ENCODE measurements around the gene FAM83B. TPM values are rescaled to one million over a fixed set of nuclear protein-coding genes. Genes with fewer than 3 reads are reported as not detected.

The FAM83B gene
- total RNA-seq, 2 experiments from 2014 or later: not detected

GRCh38 chr6:54835176-54835575, 11.4 kb upstream of the FAM83B start:
- DNase-seq: no peak
- Mint-ChIP-seq H3K27ac (no peak overlapping the region), H3K4me3 (no peak overlapping the region), H3K27me3 (no peaks in the 10 kb centered on the region), H3K4me1 (no peaks in the 10 kb centered on the region), H3K36me3 (no peaks in the 10 kb centered on the region), H3K9me3 (peaks cover 9% of the 10 kb centered on the region)

GRCh38 chr6:54846857-54847674, 495 bp downstream of the FAM83B start:
- H3K4me3 Mint-ChIP-seq: no peak overlapping the region
- H3K36me3 Mint-ChIP-seq: no peaks in the 10 kb centered on the region
- peaks cover 37% of the 10 kb centered on the region for H3K27me3 Mint-ChIP-seq
- H3K4me1 Mint-ChIP-seq: no peaks in the 10 kb centered on the region
- no peak overlapping the region for H3K27ac Mint-ChIP-seq
- H3K9me3 Mint-ChIP-seq: peaks cover 3% of the 10 kb centered on the region
- no peak for DNase-seq

GRCh38 chr6:54847799-54848597, 1.4 kb downstream of the FAM83B start:
- Mint-ChIP-seq H3K4me3 (no peak overlapping the region), H3K27ac (no peak overlapping the region), H3K9me3 (peaks cover 3% of the 10 kb centered on the region), H3K36me3 (no peaks in the 10 kb centered on the region), H3K4me1 (no peaks in the 10 kb centered on the region), H3K27me3 (peaks cover 37% of the 10 kb centered on the region)
- DNase-seq: no peak

- Mint-ChIP-seq H3K4me3 (no peak overlapping the region), H3K9me3 (peaks cover 3% of the 10 kb centered on the region), H3K27ac (no peak overlapping the region), H3K27me3 (peaks cover 35% of the 10 kb centered on the region), H3K4me1 (no peaks in the 10 kb centered on the region), H3K36me3 (no peaks in the 10 kb centered on the region)
- DNase-seq: no peak
Measured at GRCh38 chr6:54850114-54850513, 3.5 kb downstream of the FAM83B start.

DNA sequence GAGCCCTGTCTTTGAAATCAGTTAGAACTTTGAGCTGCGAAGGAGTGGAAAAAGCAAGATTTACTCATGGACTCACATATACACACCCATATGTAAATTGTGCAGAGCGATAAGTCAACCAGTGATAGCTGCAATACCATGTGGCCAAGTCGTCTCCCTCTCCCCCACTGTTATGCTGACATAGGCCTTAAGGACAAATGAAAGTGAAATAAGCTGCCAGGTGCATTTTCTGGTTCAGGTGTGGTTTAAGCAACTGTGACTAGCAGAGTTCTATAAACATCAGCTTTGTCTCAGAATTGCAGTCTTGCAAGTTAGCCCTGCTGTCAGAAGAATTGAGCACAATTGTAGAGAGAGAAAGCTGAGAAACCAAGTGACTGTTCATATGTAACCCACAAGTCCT, 9.6 kb downstream of the FAM83B start:
- Mint-ChIP-seq H3K4me1 (no peaks in the 10 kb centered on the region), H3K27ac (no peak overlapping the region), H3K36me3 (no peaks in the 10 kb centered on the region), H3K9me3 (peaks cover 1% of the 10 kb centered on the region), H3K4me3 (no peak overlapping the region), H3K27me3 (peaks cover 2% of the 10 kb centered on the region)
- no peak for DNase-seq

DNA sequence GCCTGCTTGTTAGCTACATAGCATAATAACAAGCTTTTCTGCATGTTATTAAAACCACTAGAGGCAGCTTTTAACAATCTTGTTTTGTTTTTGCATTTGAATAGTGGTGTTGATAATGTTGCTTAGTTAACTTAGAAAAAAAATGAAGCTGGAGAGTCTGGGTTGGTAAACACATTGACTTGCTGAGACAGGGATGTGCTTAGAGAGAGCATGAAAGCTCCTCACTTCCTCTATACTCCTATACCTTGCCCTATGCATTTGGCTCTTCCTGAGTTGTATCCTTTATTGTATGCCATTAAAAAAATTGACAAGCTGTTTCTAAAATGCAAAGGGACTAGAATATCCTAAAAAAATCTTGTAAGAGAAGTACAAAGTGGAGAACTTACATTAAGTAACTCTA, 13.6 kb downstream of the FAM83B start:
- H3K4me3 Mint-ChIP-seq: no peak overlapping the region
- H3K27ac Mint-ChIP-seq: no peak overlapping the region
- no peaks in the 10 kb centered on the region for H3K4me1 Mint-ChIP-seq
- no peaks in the 10 kb centered on the region for H3K27me3 Mint-ChIP-seq
- H3K9me3 Mint-ChIP-seq: peaks cover 1% of the 10 kb centered on the region
- no peak for DNase-seq
- H3K36me3 Mint-ChIP-seq: no peaks in the 10 kb centered on the region

DNA sequence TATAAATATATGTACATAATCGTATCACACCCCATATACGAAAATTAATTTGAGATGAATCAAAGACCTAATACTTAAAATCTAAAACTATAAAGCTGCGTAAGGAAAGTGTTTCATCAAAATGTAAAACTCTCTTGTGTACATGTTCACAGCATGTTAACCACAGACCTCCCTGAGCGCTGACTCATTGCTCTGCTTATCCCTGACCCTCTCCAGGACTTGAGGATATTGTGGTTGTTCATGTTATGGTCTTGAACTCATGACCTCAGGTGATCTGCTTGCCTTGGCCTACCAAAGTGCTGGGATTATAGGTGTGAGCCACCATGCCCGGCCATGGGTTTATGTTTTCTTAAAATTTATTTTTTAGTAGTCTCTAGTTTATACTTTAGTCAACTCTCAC, 14.2 kb downstream of the FAM83B start:
- Mint-ChIP-seq H3K9me3 (peaks cover 1% of the 10 kb centered on the region), H3K36me3 (no peaks in the 10 kb centered on the region), H3K27ac (no peak overlapping the region), H3K4me3 (no peak overlapping the region), H3K4me1 (no peaks in the 10 kb centered on the region), H3K27me3 (no peaks in the 10 kb centered on the region)
- DNase-seq: no peak

- H3K27ac Mint-ChIP-seq: no peak overlapping the region
- H3K9me3 Mint-ChIP-seq: peaks cover 1% of the 10 kb centered on the region
- no peaks in the 10 kb centered on the region for H3K27me3 Mint-ChIP-seq
- DNase-seq: no peak
- no peaks in the 10 kb centered on the region for H3K4me1 Mint-ChIP-seq
- no peak overlapping the region for H3K4me3 Mint-ChIP-seq
- H3K36me3 Mint-ChIP-seq: no peaks in the 10 kb centered on the region
Measured at GRCh38 chr6:54861905-54862616, 15.5 kb downstream of the FAM83B start.

- H3K27ac Mint-ChIP-seq: no peak overlapping the region
- H3K27me3 Mint-ChIP-seq: no peaks in the 10 kb centered on the region
- H3K36me3 Mint-ChIP-seq: no peaks in the 10 kb centered on the region
- H3K4me1 Mint-ChIP-seq: no peaks in the 10 kb centered on the region
- H3K4me3 Mint-ChIP-seq: no peak overlapping the region
- DNase-seq: no peak
- peaks cover 3% of the 10 kb centered on the region for H3K9me3 Mint-ChIP-seq
Measured at GRCh38 chr6:54864272-54864671, 17.7 kb downstream of the FAM83B start.

GRCh38 chr6:54865091-54865631, 18.6 kb downstream of the FAM83B start:
- no peak overlapping the region for H3K27ac Mint-ChIP-seq
- H3K9me3 Mint-ChIP-seq: peaks cover 3% of the 10 kb centered on the region
- DNase-seq: no peak
- no peak overlapping the region for H3K4me3 Mint-ChIP-seq
- no peaks in the 10 kb centered on the region for H3K27me3 Mint-ChIP-seq
- no peaks in the 10 kb centered on the region for H3K36me3 Mint-ChIP-seq
- H3K4me1 Mint-ChIP-seq: no peaks in the 10 kb centered on the region

- H3K27me3 Mint-ChIP-seq: no peaks in the 10 kb centered on the region
- H3K4me1 Mint-ChIP-seq: no peaks in the 10 kb centered on the region
- H3K9me3 Mint-ChIP-seq: peaks cover 1% of the 10 kb centered on the region
- H3K36me3 Mint-ChIP-seq: no peaks in the 10 kb centered on the region
- DNase-seq: no peak
- no peak overlapping the region for H3K27ac Mint-ChIP-seq
- no peak overlapping the region for H3K4me3 Mint-ChIP-seq
Measured at GRCh38 chr6:54868556-54868955, 22.0 kb downstream of the FAM83B start.

GRCh38 chr6:54873599-54873998, 27.0 kb downstream of the FAM83B start:
- no peaks in the 10 kb centered on the region for H3K4me1 Mint-ChIP-seq
- DNase-seq: no peak
- no peaks in the 10 kb centered on the region for H3K27me3 Mint-ChIP-seq
- H3K4me3 Mint-ChIP-seq: no peak overlapping the region
- H3K9me3 Mint-ChIP-seq: peaks cover 1% of the 10 kb centered on the region
- no peak overlapping the region for H3K27ac Mint-ChIP-seq
- no peaks in the 10 kb centered on the region for H3K36me3 Mint-ChIP-seq

DNA sequence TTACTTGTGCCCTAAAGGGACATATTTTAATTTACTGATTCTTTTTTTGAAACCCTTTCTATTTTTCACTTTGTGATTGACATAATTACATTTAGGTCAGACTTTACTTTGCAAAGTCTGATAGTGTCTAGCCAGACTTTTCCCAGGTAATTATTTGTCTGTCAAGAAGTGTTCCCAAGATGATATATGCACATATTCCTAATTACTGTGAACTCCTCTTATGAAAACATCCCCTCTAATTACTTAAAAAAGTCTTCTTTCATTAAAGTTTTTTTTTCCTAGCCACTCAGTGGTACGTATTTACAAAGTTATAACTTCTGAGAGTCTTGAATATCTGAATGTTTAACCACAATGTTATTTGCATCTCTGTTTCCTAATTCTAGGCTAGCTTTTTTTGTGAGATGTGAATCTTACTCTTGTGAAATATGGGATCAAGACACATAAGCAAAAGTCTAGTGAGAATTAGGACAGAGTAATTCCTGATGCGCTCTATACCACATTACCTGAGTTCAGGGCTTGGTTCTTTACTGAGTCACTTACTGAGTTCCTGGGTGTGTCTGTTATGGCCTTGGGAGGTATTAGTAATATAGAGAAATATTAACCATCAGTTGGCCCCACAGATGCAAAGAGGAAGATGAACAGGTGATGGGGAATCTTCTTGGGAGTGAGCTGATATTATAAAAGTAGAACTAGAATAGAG, 27.9 kb downstream of the FAM83B start:
- H3K9me3 Mint-ChIP-seq: no peaks in the 10 kb centered on the region
- no peaks in the 10 kb centered on the region for H3K4me1 Mint-ChIP-seq
- no peaks in the 10 kb centered on the region for H3K27me3 Mint-ChIP-seq
- no peaks in the 10 kb centered on the region for H3K36me3 Mint-ChIP-seq
- no peak overlapping the region for H3K4me3 Mint-ChIP-seq
- H3K27ac Mint-ChIP-seq: no peak overlapping the region
- no peak for DNase-seq

DNA sequence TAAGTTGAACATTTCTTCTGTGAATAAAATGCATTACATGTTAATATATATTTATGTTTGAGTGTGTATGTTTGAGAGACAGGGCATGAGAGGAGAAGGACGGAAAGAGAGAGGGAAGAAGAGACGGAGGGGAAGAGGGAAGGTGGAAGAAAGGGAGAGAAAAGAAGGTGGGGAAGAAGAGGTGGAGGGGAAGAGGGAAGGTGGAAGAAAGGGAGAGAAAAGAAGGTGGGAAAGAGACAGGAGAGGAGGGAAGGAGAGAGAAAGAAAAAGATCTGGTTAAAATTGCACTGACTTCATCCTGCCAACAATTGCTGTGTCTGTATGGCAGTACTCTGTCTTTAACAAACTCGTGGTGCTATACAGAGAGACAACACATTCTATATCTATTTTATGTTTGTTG, 29.0 kb downstream of the FAM83B start:
- no peak overlapping the region for H3K27ac Mint-ChIP-seq
- H3K36me3 Mint-ChIP-seq: no peaks in the 10 kb centered on the region
- H3K9me3 Mint-ChIP-seq: no peaks in the 10 kb centered on the region
- H3K27me3 Mint-ChIP-seq: no peaks in the 10 kb centered on the region
- no peak overlapping the region for H3K4me3 Mint-ChIP-seq
- H3K4me1 Mint-ChIP-seq: no peaks in the 10 kb centered on the region
- DNase-seq: no peak
